HEK293 (cell line): ENCODE data around the gene PPAT.

ENCODE experiments used
- CTCF ChIA-PET: fragments of 350-600 bp; formaldehyde crosslinking; extraction: SDS; loops from one replicate; lab custom pipeline; 2021; ENCODE audit warnings: antibody characterized with exemption; lab: Yijun Ruan, JAX
- POLR2A ChIA-PET: fragments of 300-600 bp; formaldehyde crosslinking; extraction: SDS; loops from one replicate; lab custom pipeline; 2020; ENCODE audit warnings: antibody characterized with exemption, inconsistent platforms; lab: Yijun Ruan, JAX
- H3K27ac ChIP-seq: fragments of 200-500 bp; sonication (Bioruptor generic); 2 replicates; pipeline ENCODE4 v1.5.1; 2014; ENCODE audit warnings: low read depth, low read length, control low read depth, inconsistent platforms; ENCODE audit errors: extremely low read depth
- H3K36me3 ChIP-seq, 2 experiments: fragments of 200-500 bp in 1 of 2; sonication (Bioruptor generic) in 1 of 2; 1 replicate in 1 of 2; 2 replicates in 1 of 2; pipeline ENCODE4 v1.5.1; 2014 to 2017; ENCODE audit warnings: inconsistent platforms in 2 of 2, low read length in 2 of 2; ENCODE audit not compliant: control insufficient read depth in 2 of 2, insufficient read depth in 1 of 2
- H3K4me1 ChIP-seq: fragments of 200-500 bp; sonication (Bioruptor generic); 2 replicates; pipeline ENCODE4 v1.5.1; 2014; ENCODE audit warnings: mild to moderate bottlenecking, low read length, inconsistent platforms; ENCODE audit not compliant: control insufficient read depth, insufficient read depth
- H3K4me3 ChIP-seq: 2 replicates; pipeline ENCODE4 v1.5.1; 2011; ENCODE audit warnings: low read depth, mild to moderate bottlenecking, control low read depth, low read length, moderate library complexity
- H3K9me3 ChIP-seq: fragments of 200-500 bp; sonication (Bioruptor generic); 2 replicates; pipeline ENCODE4 v1.5.1; 2014; ENCODE audit warnings: low read depth, low read length, inconsistent platforms; ENCODE audit not compliant: control insufficient read depth, insufficient read depth
- GFI1B ChIP-seq: fragments of 450-650 bp; formaldehyde crosslinking; IDR thresholded peaks from 2 replicates; pipeline ENCODE4 v1.5.1; 2016; ENCODE audit warnings: missing biosample characterization, missing genetic modification characterization
- KLF8 ChIP-seq: fragments of 450-650 bp; formaldehyde crosslinking; IDR thresholded peaks from 2 replicates; pipeline ENCODE4 v1.5.1; 2016; ENCODE audit warnings: missing biosample characterization, missing genetic modification characterization
- PBX3 ChIP-seq: sonication (generic); formaldehyde crosslinking; IDR thresholded peaks from 2 replicates; pipeline ENCODE4 v1.8.1; 2022; ENCODE audit warnings: mild to moderate bottlenecking, moderate library complexity, missing genetic modification reagents
- YY2 ChIP-seq: fragments of 450-650 bp; formaldehyde crosslinking; IDR thresholded peaks from 2 replicates; pipeline ENCODE4 v1.5.1; 2016; ENCODE audit warnings: missing biosample characterization, missing genetic modification characterization
- ZNF155 ChIP-seq: fragments of 450-650 bp; formaldehyde crosslinking; IDR thresholded peaks from 2 replicates; pipeline ENCODE4 v1.5.1; 2016; ENCODE audit warnings: missing biosample characterization, missing genetic modification characterization
- ZNF157 ChIP-seq: fragments of 450-650 bp; formaldehyde crosslinking; IDR thresholded peaks from 2 replicates; pipeline ENCODE4 v1.5.1; 2016; ENCODE audit warnings: missing biosample characterization, missing genetic modification characterization
- ZNF184 ChIP-seq: fragments of 450-650 bp; IDR thresholded peaks from 2 replicates; pipeline ENCODE4 v1.5.1; 2018; ENCODE audit warnings: missing biosample characterization, mild to moderate bottlenecking, missing genetic modification characterization
- ZNF23 ChIP-seq: fragments of 450-650 bp; formaldehyde crosslinking; IDR thresholded peaks from 2 replicates; pipeline ENCODE4 v1.5.1; 2016; ENCODE audit warnings: missing biosample characterization, missing genetic modification characterization, borderline replicate concordance
- ZNF280D ChIP-seq: fragments of 450-650 bp; formaldehyde crosslinking; IDR thresholded peaks from 2 replicates; pipeline ENCODE4 v1.5.1; 2016; ENCODE audit warnings: missing biosample characterization, missing genetic modification characterization
- ZNF510 ChIP-seq: fragments of 450-650 bp; formaldehyde crosslinking; IDR thresholded peaks from 2 replicates; pipeline ENCODE4 v1.5.1; 2018; ENCODE audit warnings: mild to moderate bottlenecking, missing genetic modification characterization, missing biosample characterization; ENCODE audit not compliant: insufficient replicate concordance
- ZNF514 ChIP-seq: fragments of 450-650 bp; formaldehyde crosslinking; IDR thresholded peaks from 2 replicates; pipeline ENCODE4 v1.5.1; 2016; ENCODE audit warnings: missing biosample characterization, missing genetic modification characterization
- ZNF521 ChIP-seq: fragments of 450-650 bp; formaldehyde crosslinking; IDR thresholded peaks from 2 replicates; pipeline ENCODE4 v1.5.1; 2017; ENCODE audit warnings: missing biosample characterization, mild to moderate bottlenecking, missing genetic modification characterization
- ZNF610 ChIP-seq: fragments of 450-650 bp; formaldehyde crosslinking; IDR thresholded peaks from 2 replicates; pipeline ENCODE4 v1.5.1; 2016; ENCODE audit warnings: missing biosample characterization, missing genetic modification characterization, borderline replicate concordance
- ZNF645 ChIP-seq: fragments of 450-650 bp; formaldehyde crosslinking; IDR thresholded peaks from 2 replicates; pipeline ENCODE4; 2016; ENCODE audit warnings: missing biosample characterization, missing genetic modification characterization
- ZNF658 ChIP-seq: fragments of 450-650 bp; formaldehyde crosslinking; IDR thresholded peaks from 2 replicates; pipeline ENCODE4; 2016; ENCODE audit warnings: missing biosample characterization, missing genetic modification characterization
- ZNF837 ChIP-seq: fragments of 450-650 bp; formaldehyde crosslinking; IDR thresholded peaks from 2 replicates; pipeline ENCODE4 v1.5.1; 2016; ENCODE audit warnings: missing biosample characterization, missing genetic modification characterization
- TF ChIP-seq, protein P1 (sequence below): fragments of 450-650 bp; formaldehyde crosslinking; IDR thresholded peaks from 2 replicates; pipeline ENCODE4 v1.5.1; 2016; ENCODE audit warnings: missing biosample characterization, missing genetic modification characterization
- TF ChIP-seq, protein P2 (sequence below): fragments of 450-650 bp; formaldehyde crosslinking; IDR thresholded peaks from 2 replicates; pipeline ENCODE4 v1.5.0; 2017; ENCODE audit warnings: missing biosample characterization, missing genetic modification characterization, borderline replicate concordance
- TF ChIP-seq, protein P3 (sequence below): fragments of 450-650 bp; IDR thresholded peaks from 2 replicates; pipeline ENCODE4 v1.5.1; 2018; ENCODE audit warnings: missing biosample characterization, mild to moderate bottlenecking, missing genetic modification characterization
- TF ChIP-seq, protein P4 (sequence below): fragments of 450-650 bp; formaldehyde crosslinking; IDR thresholded peaks from 2 replicates; pipeline ENCODE4 v1.5.1; 2016; ENCODE audit warnings: missing biosample characterization, missing genetic modification characterization
- TF ChIP-seq, protein P5 (sequence below): fragments of 450-650 bp; formaldehyde crosslinking; IDR thresholded peaks from 2 replicates; pipeline ENCODE4 v1.5.1; 2016; ENCODE audit warnings: missing biosample characterization, missing genetic modification characterization

PPAT gene

DNA sequence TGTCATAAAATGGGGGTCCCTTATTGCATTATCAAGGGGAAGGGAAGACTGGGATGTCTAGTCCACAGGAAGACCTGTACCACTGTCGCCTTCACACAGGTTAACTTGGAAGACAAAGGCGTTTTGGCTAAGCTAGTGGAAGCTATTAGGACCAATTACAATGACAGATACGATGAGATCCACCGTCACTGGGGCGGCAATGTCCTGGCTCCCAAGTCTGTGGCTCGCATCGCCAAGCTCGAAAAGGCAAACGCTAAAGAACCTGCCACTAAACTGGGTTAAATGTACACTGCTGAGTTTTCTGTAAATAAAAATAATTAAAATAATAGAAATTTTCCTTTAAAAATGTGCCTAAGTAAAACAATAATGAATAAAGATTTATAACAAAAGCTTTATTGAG is 78.8 kb downstream of the PPAT start (continued):
- TF ChIP-seq, protein P1, sequence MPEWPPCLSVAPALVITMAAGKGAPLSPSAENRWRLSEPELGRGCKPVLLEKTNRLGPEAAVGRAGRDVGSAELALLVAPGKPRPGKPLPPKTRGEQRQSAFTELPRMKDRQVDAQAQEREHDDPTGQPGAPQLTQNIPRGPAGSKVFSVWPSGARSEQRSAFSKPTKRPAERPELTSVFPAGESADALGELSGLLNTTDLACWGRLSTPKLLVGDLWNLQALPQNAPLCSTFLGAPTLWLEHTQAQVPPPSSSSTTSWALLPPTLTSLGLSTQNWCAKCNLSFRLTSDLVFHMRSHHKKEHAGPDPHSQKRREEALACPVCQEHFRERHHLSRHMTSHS (tag by site-specific recombination): no peak
- TF ChIP-seq ZNF658 (no peak), PBX3 (CRISPR knock-in tag) (no peak)
- TF ChIP-seq, protein P2, sequence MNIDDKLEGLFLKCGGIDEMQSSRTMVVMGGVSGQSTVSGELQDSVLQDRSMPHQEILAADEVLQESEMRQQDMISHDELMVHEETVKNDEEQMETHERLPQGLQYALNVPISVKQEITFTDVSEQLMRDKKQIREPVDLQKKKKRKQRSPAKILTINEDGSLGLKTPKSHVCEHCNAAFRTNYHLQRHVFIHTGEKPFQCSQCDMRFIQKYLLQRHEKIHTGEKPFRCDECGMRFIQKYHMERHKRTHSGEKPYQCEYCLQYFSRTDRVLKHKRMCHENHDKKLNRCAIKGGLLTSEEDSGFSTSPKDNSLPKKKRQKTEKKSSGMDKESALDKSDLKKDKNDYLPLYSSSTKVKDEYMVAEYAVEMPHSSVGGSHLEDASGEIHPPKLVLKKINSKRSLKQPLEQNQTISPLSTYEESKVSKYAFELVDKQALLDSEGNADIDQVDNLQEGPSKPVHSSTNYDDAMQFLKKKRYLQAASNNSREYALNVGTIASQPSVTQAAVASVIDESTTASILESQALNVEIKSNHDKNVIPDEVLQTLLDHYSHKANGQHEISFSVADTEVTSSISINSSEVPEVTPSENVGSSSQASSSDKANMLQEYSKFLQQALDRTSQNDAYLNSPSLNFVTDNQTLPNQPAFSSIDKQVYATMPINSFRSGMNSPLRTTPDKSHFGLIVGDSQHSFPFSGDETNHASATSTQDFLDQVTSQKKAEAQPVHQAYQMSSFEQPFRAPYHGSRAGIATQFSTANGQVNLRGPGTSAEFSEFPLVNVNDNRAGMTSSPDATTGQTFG (tag by site-specific recombination): no peak

- POLR2A ChIA-PET: no interaction called here
- CTCF ChIA-PET: no interaction called here
These were observed 86.8 kb downstream of the PPAT start for GRCh38 chr4:56348576-56348975.

More at GRCh38 chr4:56348576-56348975, 86.8 kb downstream of the PPAT start:
- no peaks in the 10 kb centered on the region for H3K9me3 ChIP-seq
- peaks cover 0 to 36% of the 10 kb centered on the region in 2 experiments; a peak in 2 of 3 replicates for H3K36me3 ChIP-seq
- H3K4me3 ChIP-seq: no peak overlapping the region
- H3K4me1 ChIP-seq: no peaks in the 10 kb centered on the region
- no peak overlapping the region for H3K27ac ChIP-seq
- TF ChIP-seq ZNF23 (tag by site-specific recombination) (no peak), KLF8 (no peak), ZNF610 (no peak), ZNF837 (no peak), ZNF521 (tag by site-specific recombination) (no peak), GFI1B (no peak), ZNF645 (tag by site-specific recombination) (no peak), YY2 (no peak), ZNF510 (tag by site-specific recombination) (no peak), ZNF184 (tag by site-specific recombination) (no peak), ZNF155 (no peak), ZNF514 (tag by site-specific recombination) (no peak), ZNF157 (tag by site-specific recombination) (no peak), ZNF280D (tag by site-specific recombination) (no peak)
- TF ChIP-seq, protein P3, sequence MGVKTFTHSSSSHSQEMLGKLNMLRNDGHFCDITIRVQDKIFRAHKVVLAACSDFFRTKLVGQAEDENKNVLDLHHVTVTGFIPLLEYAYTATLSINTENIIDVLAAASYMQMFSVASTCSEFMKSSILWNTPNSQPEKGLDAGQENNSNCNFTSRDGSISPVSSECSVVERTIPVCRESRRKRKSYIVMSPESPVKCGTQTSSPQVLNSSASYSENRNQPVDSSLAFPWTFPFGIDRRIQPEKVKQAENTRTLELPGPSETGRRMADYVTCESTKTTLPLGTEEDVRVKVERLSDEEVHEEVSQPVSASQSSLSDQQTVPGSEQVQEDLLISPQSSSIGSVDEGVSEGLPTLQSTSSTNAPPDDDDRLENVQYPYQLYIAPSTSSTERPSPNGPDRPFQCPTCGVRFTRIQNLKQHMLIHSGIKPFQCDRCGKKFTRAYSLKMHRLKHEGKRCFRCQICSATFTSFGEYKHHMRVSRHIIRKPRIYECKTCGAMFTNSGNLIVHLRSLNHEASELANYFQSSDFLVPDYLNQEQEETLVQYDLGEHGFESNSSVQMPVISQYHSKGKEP (tag by site-specific recombination): no peak
- TF ChIP-seq, protein P4, sequence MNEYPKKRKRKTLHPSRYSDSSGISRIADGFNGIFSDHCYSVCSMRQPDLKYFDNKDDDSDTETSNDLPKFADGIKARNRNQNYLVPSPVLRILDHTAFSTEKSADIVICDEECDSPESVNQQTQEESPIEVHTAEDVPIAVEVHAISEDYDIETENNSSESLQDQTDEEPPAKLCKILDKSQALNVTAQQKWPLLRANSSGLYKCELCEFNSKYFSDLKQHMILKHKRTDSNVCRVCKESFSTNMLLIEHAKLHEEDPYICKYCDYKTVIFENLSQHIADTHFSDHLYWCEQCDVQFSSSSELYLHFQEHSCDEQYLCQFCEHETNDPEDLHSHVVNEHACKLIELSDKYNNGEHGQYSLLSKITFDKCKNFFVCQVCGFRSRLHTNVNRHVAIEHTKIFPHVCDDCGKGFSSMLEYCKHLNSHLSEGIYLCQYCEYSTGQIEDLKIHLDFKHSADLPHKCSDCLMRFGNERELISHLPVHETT (tag by site-specific recombination): no peak
- TF ChIP-seq, protein P5, sequence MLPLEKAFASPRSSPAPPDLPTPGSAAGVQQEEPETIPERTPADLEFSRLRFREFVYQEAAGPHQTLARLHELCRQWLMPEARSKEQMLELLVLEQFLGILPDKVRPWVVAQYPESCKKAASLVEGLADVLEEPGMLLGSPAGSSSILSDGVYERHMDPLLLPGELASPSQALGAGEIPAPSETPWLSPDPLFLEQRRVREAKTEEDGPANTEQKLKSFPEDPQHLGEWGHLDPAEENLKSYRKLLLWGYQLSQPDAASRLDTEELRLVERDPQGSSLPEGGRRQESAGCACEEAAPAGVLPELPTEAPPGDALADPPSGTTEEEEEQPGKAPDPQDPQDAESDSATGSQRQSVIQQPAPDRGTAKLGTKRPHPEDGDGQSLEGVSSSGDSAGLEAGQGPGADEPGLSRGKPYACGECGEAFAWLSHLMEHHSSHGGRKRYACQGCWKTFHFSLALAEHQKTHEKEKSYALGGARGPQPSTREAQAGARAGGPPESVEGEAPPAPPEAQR (tag by site-specific recombination): no peak
